ENCODE data around the gene SPRY2. TPM values are rescaled to one million over a fixed set of nuclear protein-coding genes. Genes with fewer than 3 reads are reported as not detected.

Gene SPRY2
- total and polyA plus RNA-seq, 2 of the 8 experiments (the other 6 are each of a cell fraction or from before 2014, with no cell fraction given) = 37.7 to 37.9 TPM

DNA sequence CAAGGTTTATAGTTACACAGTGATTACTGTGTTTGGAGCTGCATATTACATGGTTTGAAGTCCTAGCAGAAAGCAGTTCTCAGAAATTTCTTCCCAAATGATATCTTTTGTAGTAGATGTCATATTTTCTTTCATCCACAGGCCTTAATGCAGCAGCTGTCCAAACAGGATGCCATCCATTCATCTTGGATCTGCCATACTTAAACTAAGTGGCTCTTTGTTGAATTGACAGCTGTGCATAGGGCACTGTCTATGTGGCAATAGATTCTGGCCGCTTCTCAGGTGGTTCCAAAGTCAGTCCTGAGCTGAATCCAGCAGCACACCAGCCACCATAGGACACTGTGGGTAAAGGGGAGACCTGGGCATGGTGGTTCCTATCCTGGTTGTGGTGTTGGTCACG, 41.6 kb upstream of the SPRY2 start:
- Histone ChIP-seq H4K91ac (replicated peaks; ENCODE audit: insufficient read length, low read length) (no peak overlapping the region), H3K4me2 (ENCODE audit: insufficient read depth in 1 of 2, low read depth in 2 of 2, low read length in 2 of 2) (no peak overlapping the region), H3K79me1 (ENCODE audit: low read depth, low read length) (no peaks in the 10 kb centered on the region), H4K5ac (ENCODE audit: insufficient read length, low read depth, low read length) (no peak overlapping the region), H3K56ac (replicated peaks; ENCODE audit: insufficient read length, low read depth, low read length) (no peak overlapping the region), H2BK120ac (replicated peaks; ENCODE audit: low read depth, low read length) (no peak overlapping the region), H3K79me2 (ENCODE audit: control insufficient read depth in 1 of 2, insufficient read depth in 2 of 2, low read length in 2 of 2) (no peaks in the 10 kb centered on the region), H3K36me3 (ENCODE audit: control insufficient read depth in 2 of 4, insufficient read depth in 4 of 4, low read length in 3 of 4) (no peaks in the 10 kb centered on the region), H2BK12ac (ENCODE audit: low read depth, low read length) (no peak overlapping the region), H3K4me1 (replicated peaks in 1 of 4; ENCODE audit: control insufficient read depth in 3 of 4, insufficient read depth in 4 of 4, low read length in 3 of 4) (no peaks in the 10 kb centered on the region), H3K27ac (ENCODE audit: low read depth, low read length) (no peak overlapping the region), H3K18ac (ENCODE audit: extremely low read depth, low read length) (no peak overlapping the region), H2BK5ac (ENCODE audit: low read depth, low read length) (no peak overlapping the region), H4K8ac (ENCODE audit: extremely low read depth, insufficient read depth, low read length) (no peak overlapping the region), H3K23ac (ENCODE audit: insufficient read length) (no peak overlapping the region), H3K9me3 (ENCODE audit: insufficient read depth in 2 of 2, low read depth in 1 of 2, low read length in 1 of 2) (no peaks in the 10 kb centered on the region), H3K4me3 (ENCODE audit: extremely low read depth in 1 of 4, insufficient read depth in 2 of 4, low read depth in 3 of 4, low read length in 4 of 4) (no peak overlapping the region), H3K9ac (replicated peaks in 1 of 4; ENCODE audit: extremely low read depth in 1 of 4, low read depth in 3 of 4, low read length in 3 of 4) (no peak overlapping the region), H4K20me1 (replicated peaks in 1 of 2; ENCODE audit: control insufficient read depth in 1 of 2, insufficient read depth in 2 of 2, low read length in 2 of 2) (no peaks in the 10 kb centered on the region), H2AFZ (ENCODE audit: low read length) (no peak overlapping the region), H2BK15ac (ENCODE audit: low read length) (no peak overlapping the region), H2AK5ac (ENCODE audit: low read depth, low read length) (no peak overlapping the region), H3K14ac (ENCODE audit: insufficient read length) (no peak overlapping the region), H3K23me2 (ENCODE audit: low read depth, low read length) (no peaks in the 10 kb centered on the region), H2BK20ac (ENCODE audit: low read length) (no peak overlapping the region), H3K4ac (replicated peaks; ENCODE audit: insufficient read length, low read depth, low read length) (no peak overlapping the region), H3K27me3 (replicated peaks in 1 of 4; ENCODE audit: control insufficient read depth in 3 of 4, extremely low read depth in 1 of 4, insufficient read depth in 3 of 4, low read length in 3 of 4) (no peaks in the 10 kb centered on the region)
- TF ChIP-seq GABPA (IDR thresholded peaks at IDR 0.05; ENCODE audit: borderline replicate concordance, insufficient read depth, low read length) = no peak
- TF ChIP-seq YY1 (IDR thresholded peaks at IDR 0.05; ENCODE audit: low read depth, low read length) = no peak
- no peak for TF ChIP-seq TCF12 (IDR thresholded peaks at IDR 0.05; ENCODE audit: low read depth, low read length)
- no peak for TF ChIP-seq GTF2F1 (IDR thresholded peaks at IDR 0.05; ENCODE audit: borderline replicate concordance, low read depth, low read length)
- no peak for TF ChIP-seq JUN (IDR thresholded peaks at IDR 0.05; ENCODE audit: low read depth, low read length)
- TF ChIP-seq JUND (IDR thresholded peaks at IDR 0.05; ENCODE audit: low read length) = no peak
- no peak for TF ChIP-seq CHD1 (IDR thresholded peaks at IDR 0.05; ENCODE audit: low read depth, low read length)
- 96% methylated on average over 2 of the region's 2 CpGs; no CpG with 5 or more reads in 1 of the 2 experiments for WGBS, 2 experiments (ENCODE audit: extremely low coverage in 1 of 2, insufficient coverage in 1 of 2, insufficient read length in 1 of 2, insufficient replicate concordance in 2 of 2, low coverage in 1 of 2, low lambda C conversion rate in 2 of 2, missing lambda C conversion rate in 1 of 2)
- ChIA-PET POLR2A (ENCODE audit: partially characterized antibody) (no interaction called here), CTCF (ENCODE audit: partially characterized antibody) (interaction anchor here (0.5 to 0.8 kb wide), 2 partner anchors 23 to 704 kb away, joined by 3 read pairs; no protein-coding TSS in a partner anchor)
- FAIRE-seq (no peak), DNase-seq (ENCODE audit: low read depth in 1 of 2, low spot score in 2 of 2) (no peak)

Data from H1 (cell line).